KBM-7 (cell line): ENCODE results near the gene UVRAG.
A peak's percentile ranks its signal among the peaks of the same experiment; 100 is the strongest.
"Not testable (repeated sequence)": the region's sequence is repeated elsewhere in the genome, so short reads cannot be mapped to it uniquely, and the experiment has no call there.

Experiments used
- DNase-seq: peaks from one replicate; pipeline ENCODE4 v3.0.0-alpha.2; 2015
- in situ Hi-C: fragments of 300-500 bp; cut with MboI; formaldehyde crosslinking; loops from 2 replicates; pipeline ENCODE4 v1.14.3; 2020; ENCODE audit warnings: low sequenced_read_pairs, low pct_unique_long_range_greater_than_20kb, mixed read lengths

UVRAG gene

DNA sequence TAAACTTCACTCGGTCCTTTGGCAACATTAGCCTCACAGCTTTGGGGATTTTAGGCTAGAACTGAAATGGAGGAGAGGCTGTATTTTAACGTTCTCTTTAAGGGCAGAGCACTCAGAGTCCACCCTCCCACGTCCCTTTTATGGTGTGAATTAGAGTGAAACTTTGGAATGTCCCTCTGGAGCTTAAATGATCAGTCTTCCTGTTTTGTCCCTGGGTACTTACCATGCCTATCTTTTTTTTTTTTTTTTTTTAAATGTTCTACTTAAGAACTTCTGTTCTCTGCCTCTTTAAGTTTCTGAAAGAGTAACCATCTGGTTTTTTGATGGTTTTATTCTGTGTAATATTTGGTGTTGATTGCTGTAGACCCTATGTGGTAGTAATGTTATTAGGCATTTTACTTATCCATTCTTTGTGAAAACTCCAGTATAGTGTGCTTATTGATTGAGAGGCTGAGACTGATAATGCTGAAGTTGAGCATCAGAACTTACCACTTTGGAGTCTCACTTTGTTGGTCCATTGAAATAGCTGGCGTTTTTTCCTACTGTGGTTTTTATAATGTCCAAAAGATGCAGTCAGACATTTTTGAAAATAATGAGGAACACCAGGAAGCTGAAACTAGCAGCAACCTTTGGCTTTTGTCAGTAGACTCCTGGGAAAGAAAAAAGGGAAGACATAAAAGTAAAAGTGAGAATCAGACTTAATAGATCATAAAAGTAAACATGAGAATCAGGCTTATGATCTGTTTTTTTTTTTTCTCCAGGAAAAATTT, 11.6 kb downstream of the UVRAG start:
- DNase-seq: no peak

DNA sequence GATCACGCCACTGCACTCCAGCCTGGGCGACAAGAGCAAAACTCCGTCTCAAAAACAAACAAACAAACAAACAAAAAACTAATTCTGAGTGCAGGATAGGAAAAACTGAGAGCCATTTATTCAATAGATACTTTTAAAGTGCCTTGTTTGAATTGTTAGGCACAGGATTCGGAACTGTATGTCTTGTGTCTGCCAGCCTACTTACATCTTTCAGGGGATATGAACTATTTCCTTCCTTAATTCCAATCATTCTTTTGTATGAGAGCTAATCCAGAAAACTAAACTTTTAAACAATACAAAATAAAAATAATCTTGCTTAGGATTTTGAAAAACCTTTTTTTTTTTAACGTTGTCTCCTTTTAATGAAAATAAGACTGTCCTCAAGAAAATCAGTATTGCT, 12.6 kb downstream of the UVRAG start:
- no peak for DNase-seq
- in situ Hi-C loops: no loop called here

More for the DNA sequence above, 11.6 kb downstream of the UVRAG start:
- in situ Hi-C loops: no loop called here

DNA sequence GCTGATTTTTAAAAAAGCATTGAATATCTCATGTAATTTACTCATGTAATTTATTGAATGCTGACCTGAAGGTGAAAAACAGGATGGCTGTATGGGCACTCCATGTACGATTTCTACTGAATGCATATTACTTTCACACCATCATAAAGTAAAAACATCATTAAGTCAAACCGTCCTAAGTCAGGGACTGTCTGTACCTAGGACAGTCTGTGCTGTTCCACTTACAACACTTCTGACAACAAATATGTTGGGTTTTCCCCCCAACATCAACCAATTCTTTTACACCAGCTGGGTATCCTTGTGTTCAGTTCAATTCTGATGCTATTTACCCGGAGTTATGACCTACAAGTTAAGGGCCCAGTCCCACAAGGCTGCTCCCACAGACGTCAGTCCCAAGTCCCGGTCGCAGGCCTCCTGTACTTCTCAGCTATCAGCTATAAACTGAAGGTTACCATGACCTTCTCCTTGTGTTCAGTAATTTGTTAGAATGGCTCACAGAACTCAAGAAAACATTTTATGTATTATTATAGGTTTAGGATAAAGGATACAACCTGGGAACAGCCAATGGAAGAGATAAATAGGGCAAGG, 17.0 kb downstream of the UVRAG start:
- DNase-seq: no peak
- in situ Hi-C loops: no loop called here

DNA sequence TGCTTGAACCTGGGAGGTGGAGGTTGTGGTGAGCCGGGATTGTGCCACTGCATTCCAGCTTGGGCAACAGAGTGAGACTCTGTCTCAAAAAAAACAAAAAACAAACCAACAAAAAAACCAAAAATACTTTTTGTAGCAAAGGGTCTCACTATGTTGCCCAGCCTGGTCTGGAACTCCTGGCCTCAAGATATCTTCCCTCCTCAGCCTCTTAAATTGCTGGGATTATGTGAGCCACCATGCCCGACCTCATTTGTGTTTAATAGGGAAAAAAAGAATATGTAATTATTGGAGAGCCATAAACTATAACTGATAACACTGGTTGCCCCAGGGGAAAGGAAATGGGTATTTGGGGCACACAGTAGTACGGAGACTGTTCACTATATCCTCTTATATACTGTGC, 19.7 kb downstream of the UVRAG start:
- in situ Hi-C loops: no loop called here
- no peak for DNase-seq

DNA sequence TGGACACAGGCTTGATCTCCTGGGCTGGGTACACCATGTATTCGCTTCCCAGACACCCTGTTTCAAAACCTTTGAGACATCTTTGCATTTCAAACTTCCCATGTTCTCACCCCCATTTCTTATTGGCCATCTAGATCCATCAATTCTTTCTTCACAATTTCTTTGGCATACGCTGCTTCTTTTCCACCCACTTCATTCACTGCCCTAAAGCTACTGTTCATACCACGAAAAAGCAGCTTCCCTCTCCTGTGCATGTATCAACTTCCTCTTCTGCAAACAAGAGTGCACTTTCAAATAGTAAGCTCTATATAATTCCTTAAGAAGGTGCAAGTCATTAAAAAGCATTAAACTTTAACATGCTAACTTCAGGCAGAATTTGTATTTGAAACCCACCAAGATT, 21.4 kb downstream of the UVRAG start:
- in situ Hi-C loops: no loop called here
- peak; percentile 19 for DNase-seq

DNA sequence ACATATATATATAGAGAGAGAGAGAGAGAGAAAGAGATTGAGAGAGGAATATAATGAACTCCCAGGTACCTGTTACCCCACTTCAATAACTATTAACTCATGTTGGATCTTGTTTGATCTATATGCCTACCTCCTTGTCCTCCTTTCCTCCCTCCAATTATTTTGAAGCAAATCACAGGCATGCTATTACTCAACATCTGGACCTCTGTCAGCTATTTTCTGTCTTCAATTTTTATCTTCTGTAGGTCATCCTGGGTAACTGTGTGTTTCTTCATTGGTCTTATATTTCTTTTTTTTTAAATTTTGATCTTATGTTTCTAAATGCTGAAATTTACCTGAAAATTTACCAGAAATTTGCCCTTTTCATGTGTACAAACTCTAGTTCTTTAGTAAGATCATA, 24.8 kb downstream of the UVRAG start:
- DNase-seq: no peak
- in situ Hi-C loops: no loop called here

DNA sequence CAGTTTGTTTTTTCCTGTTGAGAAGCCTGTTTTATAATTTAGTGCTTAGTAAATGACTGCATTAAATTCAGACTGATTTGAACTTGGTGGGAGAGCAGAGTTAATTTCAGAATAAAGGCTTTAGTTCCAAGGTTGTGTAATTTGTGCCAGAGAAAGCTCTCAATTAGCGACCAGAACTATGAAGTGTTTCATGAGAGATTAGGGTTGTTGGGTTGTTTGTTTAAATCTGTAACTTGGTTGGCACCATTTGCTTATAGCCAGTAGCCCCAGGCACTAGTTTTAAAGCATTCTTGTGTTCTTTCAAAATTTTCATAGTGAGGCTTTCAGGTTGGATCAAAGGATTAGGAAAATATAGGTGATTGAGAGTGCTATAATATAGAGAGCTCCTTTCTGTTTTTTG, 25.5 kb downstream of the UVRAG start:
- in situ Hi-C loops: no loop called here

DNA sequence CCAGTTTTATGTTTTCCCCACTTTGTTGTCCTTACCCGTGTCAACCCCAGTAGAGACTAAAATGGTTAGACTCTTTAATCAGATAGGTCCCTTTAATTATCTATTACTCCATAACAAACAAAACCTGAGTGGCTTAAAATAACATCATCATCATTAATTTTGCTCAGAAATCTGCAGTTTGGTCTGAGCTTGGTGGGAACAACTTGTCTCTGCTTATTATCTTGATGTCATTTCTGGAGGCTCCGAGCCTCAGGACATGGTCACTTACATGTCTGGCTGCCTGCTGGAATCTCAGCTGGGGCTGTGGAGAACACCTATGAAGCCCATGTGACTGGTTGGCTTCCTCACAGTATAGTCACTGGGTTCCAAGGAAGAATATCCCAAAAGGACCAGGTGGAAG, 26.7 kb downstream of the UVRAG start:
- DNase-seq: no peak
- in situ Hi-C loops: no loop called here

More for the DNA sequence above, 25.5 kb downstream of the UVRAG start:
- no peak for DNase-seq

DNA sequence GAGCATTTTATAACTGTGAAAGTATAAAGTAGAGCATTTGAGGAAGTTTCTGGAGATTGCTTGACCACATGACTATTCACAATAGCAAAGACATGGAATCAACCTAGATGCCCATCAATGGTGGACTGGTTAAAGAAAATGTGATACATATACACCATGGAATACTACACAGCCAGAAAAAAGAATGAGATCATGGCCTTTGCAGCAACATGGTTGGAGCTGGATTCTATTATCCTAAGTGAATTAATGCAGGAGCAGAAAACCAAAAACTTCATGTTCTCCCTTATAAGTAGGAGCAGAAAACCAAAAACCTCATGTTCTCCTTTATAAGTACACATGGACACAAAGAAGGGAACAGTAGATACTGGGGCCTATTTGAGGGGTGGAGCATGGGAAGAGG, 30.3 kb downstream of the UVRAG start:
- DNase-seq: no peak
- in situ Hi-C loops: no loop called here

DNA sequence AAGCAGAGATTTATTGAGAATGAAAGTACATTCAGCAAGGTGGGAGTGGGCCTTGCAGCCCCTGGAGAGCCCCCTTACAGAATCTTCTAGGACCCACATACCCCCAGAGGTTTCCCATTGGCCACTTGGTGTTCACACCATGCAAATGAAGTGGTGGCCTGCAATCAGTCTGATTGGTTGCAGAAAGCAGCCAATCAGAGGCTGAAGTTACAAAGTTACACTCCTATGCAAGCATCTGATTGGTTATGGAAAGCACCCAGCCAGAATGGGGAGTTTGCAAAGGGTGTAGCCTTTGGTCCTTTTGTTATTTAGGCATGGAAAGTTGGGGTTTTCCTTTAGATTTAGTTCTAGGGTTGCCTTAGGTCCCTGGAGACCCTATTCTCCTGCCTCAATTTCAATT, 34.9 kb downstream of the UVRAG start:
- in situ Hi-C loops: no loop called here
- peak; percentile 14 for DNase-seq

DNA sequence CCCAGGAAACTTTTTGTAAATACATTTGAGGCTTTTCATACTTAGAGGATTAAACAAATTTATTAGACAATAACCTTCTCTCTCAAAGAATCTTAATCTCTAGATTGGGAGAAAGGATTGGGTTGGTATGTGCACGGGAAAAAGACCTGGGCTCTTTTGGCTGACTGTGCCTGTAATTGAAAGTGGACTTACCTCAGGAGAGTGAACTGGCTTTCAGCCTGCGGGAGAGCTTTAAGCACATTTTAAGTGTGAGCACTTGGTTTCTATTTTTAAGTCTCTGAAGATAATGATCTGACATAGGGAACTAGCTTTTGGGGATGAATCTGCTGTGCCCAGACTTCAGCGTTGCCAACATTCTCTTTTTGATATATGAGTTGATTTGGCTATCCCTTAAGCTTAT, 35.8 kb downstream of the UVRAG start:
- in situ Hi-C loops: no loop called here
- DNase-seq: peak; percentile 48

DNA sequence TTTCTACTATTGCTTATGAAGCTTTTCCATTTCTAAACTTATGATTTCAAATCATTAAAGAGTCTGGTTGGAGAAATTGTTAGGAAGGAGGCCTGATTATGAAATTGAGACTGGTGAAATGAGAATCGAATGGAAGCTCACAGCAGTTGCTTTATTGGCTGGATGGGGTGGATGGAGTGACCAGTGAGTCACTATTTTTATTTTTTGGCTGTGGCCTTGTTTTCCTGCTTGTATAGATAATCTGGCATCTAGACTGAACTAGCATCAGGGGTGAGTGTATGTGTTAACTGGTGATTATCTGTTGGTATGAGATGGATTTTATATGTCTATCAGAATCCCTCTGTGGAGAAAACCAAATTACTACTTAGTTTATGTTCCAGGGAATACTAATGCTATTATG, 36.2 kb downstream of the UVRAG start:
- in situ Hi-C loops: no loop called here
- DNase-seq: no peak

DNA sequence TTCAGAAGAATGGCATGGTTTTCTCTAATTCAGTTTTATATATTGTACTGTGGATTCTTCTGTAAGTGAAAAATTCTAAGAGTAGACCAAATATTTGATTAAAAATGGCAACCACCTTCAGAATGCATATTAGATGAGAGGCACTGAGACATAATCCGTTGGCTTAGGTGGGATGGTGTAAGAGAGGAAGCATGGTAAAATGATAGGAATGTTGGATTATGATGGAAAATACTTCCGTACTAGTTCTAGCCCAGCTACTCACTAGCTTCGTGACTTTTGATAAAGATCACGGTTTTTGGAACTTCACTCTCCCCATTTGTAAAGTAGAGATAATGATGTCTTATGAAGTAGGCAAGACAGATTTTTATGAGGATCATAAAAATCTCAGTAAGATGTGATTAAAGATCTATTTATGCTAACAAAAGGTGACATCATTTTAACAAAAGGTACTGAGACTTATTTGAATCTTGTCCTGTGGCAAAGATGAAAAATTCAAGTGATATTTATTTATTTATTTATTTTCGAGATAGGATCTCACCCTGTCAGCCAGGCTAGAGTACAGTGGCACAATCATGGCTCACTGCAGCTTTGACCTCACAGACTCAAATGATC, 37.5 kb downstream of the UVRAG start:
- DNase-seq: no peak
- in situ Hi-C loops: no loop called here

DNA sequence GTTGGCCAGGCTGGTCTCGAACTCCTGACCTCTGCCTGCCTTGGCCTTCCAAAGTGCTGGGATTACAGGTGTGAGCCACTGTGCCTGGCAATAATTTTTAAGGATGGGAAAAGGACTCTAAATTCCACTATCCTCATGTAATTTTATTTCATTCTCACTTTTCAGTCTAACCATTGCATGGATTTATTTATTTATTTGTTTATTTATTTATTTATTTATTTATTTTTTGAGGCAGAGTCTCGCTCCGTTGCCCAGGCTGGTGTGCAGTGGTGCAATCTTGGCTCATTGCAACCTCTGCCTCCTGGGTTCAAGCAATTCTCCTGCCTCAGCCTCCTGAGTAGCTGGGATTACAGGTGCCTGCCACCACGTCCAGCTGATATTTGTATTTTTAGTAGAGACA, 38.6 kb downstream of the UVRAG start:
- in situ Hi-C loops, DNase-seq: not testable (repeated sequence)

DNA sequence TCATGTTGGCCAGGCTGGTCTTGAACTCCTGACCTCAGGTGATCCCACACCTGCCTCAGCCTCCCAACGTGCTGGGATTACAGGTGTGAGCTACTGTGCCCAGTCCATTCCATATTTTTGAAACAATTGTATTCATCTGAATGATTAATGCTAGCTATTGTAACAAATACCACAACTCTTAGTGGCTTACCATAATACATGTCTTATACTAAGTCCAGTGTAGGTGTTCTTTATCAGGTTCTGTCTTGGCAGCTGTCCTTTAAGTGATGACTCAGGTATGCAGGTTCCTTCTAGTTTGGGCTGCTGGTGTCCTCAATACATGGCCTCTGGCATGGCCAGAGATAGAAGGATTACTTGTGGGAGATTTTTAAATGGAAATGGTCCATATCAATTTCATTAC, 39.0 kb downstream of the UVRAG start:
- in situ Hi-C loops: no loop called here
- DNase-seq: no peak

DNA sequence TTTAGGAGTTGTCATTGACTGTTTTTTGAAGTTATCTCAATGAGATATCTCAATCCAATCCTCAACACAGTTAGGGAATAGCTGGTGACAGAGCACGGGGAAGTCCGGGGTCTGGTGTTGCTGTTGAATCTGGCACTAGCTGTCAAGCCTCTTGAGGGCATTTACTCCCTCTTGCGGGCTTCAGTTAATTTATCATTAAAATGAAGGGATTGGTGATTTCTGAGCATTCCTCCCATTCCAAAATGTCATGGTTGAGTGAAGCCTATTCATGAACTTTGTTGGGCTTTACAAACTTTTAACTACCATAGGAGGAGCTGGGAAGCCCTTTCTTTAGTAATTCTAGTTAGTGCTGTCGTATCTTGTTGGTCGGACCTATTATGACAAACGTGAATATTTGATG, 40.2 kb downstream of the UVRAG start:
- DNase-seq: no peak
- in situ Hi-C loops: no loop called here

DNA sequence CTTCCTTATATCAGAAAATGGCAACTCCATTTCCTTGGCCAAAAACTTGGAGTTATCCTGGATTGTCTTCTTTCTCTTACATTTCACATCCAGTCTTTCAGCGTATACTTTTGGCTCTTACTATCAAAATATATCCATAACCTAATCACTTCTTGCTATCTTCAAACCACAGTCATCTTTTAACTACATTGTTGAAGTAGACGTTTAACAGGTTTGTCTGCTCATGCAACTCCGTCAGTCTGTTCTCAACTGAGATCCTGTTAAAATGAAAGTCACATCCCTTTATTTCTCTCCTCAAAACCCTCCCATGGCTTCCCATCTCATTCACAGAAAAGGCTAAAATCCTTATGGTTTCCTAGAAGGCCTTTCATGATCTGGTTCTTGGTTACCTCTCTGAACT, 41.9 kb downstream of the UVRAG start:
- DNase-seq: no peak
- in situ Hi-C loops: no loop called here

DNA sequence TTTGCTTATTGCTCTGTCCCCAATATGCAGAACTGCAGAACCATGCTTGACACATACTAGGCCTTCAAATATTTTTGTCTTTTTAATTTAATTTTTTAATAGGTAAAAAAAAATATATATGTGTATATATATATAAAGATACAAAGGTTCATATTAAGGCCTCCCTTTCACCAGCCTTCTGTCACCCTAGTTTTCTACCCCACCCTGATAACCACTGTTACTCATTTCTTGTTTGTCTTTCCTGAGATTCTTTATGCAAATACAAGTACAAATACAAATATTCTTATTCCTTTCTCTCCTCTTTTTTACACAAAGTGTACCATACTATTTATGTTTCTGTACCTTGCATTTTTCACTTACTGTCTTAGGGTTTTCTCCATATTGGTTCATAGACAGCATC, 43.0 kb downstream of the UVRAG start:
- no peak for DNase-seq
- in situ Hi-C loops: no loop called here

DNA sequence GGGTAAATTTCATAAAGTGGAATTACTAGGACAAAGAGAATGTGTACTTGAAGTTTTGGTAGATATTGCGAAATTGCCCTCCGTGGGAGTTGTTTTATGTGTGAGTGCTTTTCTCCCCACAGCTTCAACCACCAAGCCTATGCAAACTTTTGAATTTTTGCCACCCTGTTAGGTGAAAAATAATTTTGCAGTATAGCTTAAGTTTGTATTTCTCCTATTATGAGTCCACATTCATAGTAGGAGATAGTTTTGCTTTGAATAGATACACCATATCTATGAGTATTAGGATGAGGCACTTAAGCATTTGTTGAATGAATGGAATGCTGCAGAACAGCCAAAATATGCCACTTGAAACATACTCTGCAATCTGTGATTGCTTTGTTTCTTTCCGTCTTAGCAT, 43.6 kb downstream of the UVRAG start:
- in situ Hi-C loops: no loop called here
- DNase-seq: peak; percentile 23

DNA sequence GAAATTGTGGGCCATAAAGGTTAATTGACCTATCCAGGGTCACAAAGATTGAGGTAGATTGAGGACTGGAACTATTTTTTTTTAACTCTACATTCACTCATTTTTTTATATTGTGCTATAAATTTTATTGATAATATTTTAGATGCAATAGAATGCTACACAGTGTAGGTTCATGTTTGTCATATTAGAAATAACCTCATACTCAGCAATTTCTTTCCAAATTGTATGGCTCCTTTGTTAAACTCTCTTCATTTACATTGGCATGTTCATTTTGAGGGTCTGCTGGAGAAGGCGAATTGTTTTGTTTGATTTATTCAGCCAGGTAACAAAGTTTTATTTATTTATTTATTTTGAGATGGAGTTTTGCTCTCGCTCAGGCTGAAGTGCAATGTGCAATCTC, 44.6 kb downstream of the UVRAG start:
- DNase-seq: no peak
- in situ Hi-C loops: no loop called here

DNA sequence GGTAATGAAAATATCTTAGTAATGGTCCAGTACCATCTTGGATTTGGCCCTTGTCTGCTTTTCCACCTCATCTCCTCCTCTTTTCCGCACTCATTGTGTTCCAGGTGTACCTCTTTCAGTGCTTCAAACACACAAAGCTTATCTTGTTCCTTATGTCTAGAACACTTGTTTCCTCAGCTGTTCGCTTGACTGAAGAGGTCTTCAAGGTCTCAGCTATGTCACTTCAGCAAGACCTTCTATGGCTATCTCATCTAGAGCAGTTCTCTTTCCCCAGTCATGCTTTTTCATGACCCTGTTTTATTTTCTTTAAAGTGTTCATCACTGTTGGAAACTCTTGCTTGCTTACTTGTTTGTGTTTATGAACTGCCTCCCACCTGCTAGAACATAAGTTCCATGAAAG, 47.4 kb downstream of the UVRAG start:
- in situ Hi-C loops: no loop called here
- DNase-seq: no peak
